AG10803 (cell line): ENCODE measurements around the gene HAND1.

Source experiments
- DNase-seq: peaks from one replicate; pipeline ENCODE4 v3.0.0; 2010; ENCODE audit warnings: low read depth
- H3K4me3 ChIP-seq: 2 replicates; pipeline ENCODE4 v1.5.1; 2011; ENCODE audit warnings: mild to moderate bottlenecking, low read length, control low read depth
- CTCF ChIP-seq: conservative IDR thresholded peaks from 2 replicates; pipeline ENCODE4 v1.5.1; 2011; ENCODE audit warnings: mild to moderate bottlenecking, low read length, control low read depth, inconsistent platforms

Gene HAND1

GRCh38 chr5:154514331-154514730 lies 36.3 kb upstream of the HAND1 start:
- no peak for DNase-seq
- no peak for TF ChIP-seq CTCF
- H3K4me3 ChIP-seq: no peak overlapping the region

GRCh38 chr5:154513669-154514084 lies 35.6 kb upstream of the HAND1 start:
- TF ChIP-seq CTCF: no peak
- H3K4me3 ChIP-seq: no peak overlapping the region
- peak; percentile 70 for DNase-seq

GRCh38 chr5:154511984-154512383 lies 34.0 kb upstream of the HAND1 start:
- no peak overlapping the region for H3K4me3 ChIP-seq
- no peak for TF ChIP-seq CTCF
- no peak for DNase-seq

DNA sequence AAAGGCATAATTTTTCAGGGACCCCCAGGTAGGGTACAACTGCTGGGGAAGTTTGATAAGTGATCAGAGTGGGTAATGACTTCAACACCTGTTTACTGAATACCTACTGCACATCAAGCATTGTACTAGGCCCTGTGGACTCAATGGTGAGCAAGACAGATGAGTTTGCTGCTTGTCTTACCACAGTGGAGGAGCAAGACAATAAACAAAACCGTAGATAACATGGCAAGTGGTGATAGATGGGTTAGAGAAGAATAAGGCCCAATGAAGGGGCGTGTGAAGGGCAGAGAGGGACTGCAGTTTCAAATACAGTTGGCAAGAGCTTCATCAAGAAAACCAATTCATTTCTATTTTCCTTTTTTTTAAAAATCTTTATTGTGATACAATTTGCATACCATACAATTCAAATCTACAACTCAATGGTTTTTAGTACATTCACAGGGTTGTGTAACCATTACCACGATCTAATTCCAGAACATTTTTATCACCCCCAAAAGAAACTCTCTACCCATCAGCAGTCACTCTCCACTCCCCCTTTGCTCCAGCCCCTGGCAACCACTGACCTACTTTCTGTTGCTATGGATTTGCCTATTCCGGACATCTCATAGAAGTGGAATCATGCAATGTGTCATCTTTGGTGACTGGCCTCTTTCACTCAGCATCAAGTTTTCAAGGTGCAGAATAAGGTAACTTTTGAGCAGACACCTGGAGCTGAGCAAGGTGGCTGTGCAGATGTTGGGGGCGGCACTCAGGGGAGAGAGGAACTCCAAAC lies 31.9 kb upstream of the HAND1 start:
- TF ChIP-seq CTCF: no peak
- H3K4me3 ChIP-seq: no peak overlapping the region
- no peak for DNase-seq

DNA sequence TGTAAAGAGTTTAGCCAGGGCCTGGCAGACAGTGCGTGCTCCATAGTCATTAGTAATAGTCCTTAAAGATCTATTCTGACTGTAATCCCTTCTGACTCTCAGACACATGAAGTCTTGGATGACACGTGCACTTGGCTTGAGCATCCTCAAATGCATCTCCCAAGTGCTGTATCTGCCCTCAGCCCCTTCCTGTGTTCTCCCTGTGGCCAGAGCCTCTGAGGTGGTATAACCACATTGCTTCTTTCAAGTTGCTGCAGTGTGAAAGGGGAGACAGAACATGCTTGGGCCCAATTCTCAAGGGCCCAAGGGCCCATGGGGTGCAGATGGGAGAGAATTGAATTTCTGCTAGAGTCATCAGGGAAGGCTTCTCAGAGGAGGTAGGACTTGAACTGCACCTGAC lies 30.1 kb upstream of the HAND1 start:
- no peak for DNase-seq
- no peak for TF ChIP-seq CTCF
- H3K4me3 ChIP-seq: no peak overlapping the region

DNA sequence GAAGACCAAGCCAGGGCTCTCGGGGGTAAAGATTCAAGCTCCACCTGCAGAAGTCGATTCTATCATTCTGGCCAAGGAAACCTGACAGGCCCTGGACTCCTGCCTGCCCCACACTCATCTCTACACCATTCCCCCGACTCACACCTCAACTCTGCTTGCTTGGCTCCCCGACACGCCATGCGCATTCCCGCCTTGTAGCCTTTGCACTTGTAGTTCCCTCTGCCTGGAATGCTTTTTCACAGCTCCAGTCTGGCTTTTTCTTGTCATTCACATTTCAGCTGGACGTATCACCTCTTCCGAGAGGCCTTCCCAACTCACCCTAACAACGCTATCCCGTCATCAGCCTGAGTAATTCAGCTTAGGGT lies 28.7 kb upstream of the HAND1 start:
- DNase-seq: no peak
- no peak overlapping the region for H3K4me3 ChIP-seq
- no peak for TF ChIP-seq CTCF

- no peak for TF ChIP-seq CTCF
- no peak for DNase-seq
- H3K4me3 ChIP-seq: no peak overlapping the region
Measured at GRCh38 chr5:154506049-154506715, 28.2 kb upstream of the HAND1 start.
